WTC11 (cell line): ENCODE data around the gene CACHD1.

ENCODE experiments used
- ATF2 ChIP-seq: sonication (generic); formaldehyde crosslinking; IDR thresholded peaks from 2 replicates; pipeline ENCODE4 v1.8.1; 2022; ENCODE audit warnings: low read depth, missing genetic modification reagents, borderline replicate concordance
- CTCF ChIP-seq: fragments of 200-600 bp; IDR thresholded peaks from 2 replicates; pipeline ENCODE4 v1.8.0; 2022; ENCODE audit warnings: antibody characterized with exemption
- MXD4 ChIP-seq: fragments of 250-450 bp; sonication (Bioruptor Pico); IDR thresholded peaks from 2 replicates; pipeline ENCODE4 v1.8.0; 2021; ENCODE audit warnings: mild to moderate bottlenecking, moderate library complexity, borderline replicate concordance
- USF2 ChIP-seq: sonication (generic); formaldehyde crosslinking; IDR thresholded peaks from 2 replicates; pipeline ENCODE4 v1.8.1; 2023; ENCODE audit warnings: mild to moderate bottlenecking, missing genetic modification reagents, moderate library complexity

- TF ChIP-seq MXD4 (CRISPR knock-in tag) = no peak
- no peak for TF ChIP-seq USF2
- no peak for TF ChIP-seq CTCF
- no peak for TF ChIP-seq ATF2 (CRISPR knock-in tag)
Observed at GRCh38 chr1:64590316-64590715, 120.4 kb downstream of the CACHD1 start.
